Prostate gland (tissue), 2 donors: ENCODE results near the gene MED27. TPM values are rescaled to one million over a fixed set of nuclear protein-coding genes. Genes with fewer than 3 reads are reported as not detected.

Experiments used
- DNase-seq: peaks from one replicate; pipeline ENCODE4 v3.0.0-alpha.2; 2019; ENCODE audit warnings: low spot score
- H3K27ac ChIP-seq, 2 donors: fragments of 200-600 bp; sonication (generic); 2 replicates each; pipeline ENCODE4 v1.5.1; 2017 to 2019
- H3K27me3 ChIP-seq: fragments of 200-600 bp; sonication (generic); replicated peaks from 2 replicates; pipeline ENCODE4 v1.5.1; 2019; ENCODE audit not compliant: insufficient read depth
- H3K36me3 ChIP-seq, 2 donors: fragments of 200-600 bp; sonication (generic); 1 replicate in 1 of 2; 2 replicates in 1 of 2; pipeline versions ENCODE4 v1.5.1 to v1.8.1; 2017 to 2019
- H3K4me1 ChIP-seq: fragments of 200-600 bp; sonication (generic); replicated peaks from 2 replicates; pipeline ENCODE4 v1.5.1; 2019
- H3K4me3 ChIP-seq, 2 donors: fragments of 200-600 bp; sonication (generic); 2 replicates each; pipeline ENCODE4 v1.5.1; 2017 to 2019
- H3K9me3 ChIP-seq: fragments of 200-600 bp; sonication (generic); 2 replicates; pipeline ENCODE4 v1.5.1; 2017
- POLR2A ChIP-seq: fragments of 450-650 bp; IDR thresholded peaks from one replicate; pipeline ENCODE4 v1.6.1; 2016; ENCODE audit warnings: antibody characterized with exemption, mild to moderate bottlenecking
- POLR2AphosphoS5 ChIP-seq: sonication (generic); formaldehyde crosslinking; IDR thresholded peaks from one replicate; pipeline ENCODE4 v1.6.1; 2017; ENCODE audit warnings: antibody characterized with exemption
- WGBS: methylation state at CpG from one replicate; pipeline ENCODE4 v1.1.5; 2018; 5-methylcytosine and 5-hydroxymethylcytosine counted together
- intact Hi-C: fragments of 100-400 bp; cut with DNase I; formaldehyde crosslinking; loops from one replicate; pipeline ENCODE4 v1.14.2; 2022
- total RNA-seq, 2 donors: library from RNA; depleted of rRNA; stranded (reverse); fragments of >200 nt; gene quantifications; one replicate each; pipeline ENCODE4 v1.1.0, GENCODE V29; 2016
- TF ChIP-seq, protein P1 (sequence below), 4 experiments: fragments of 200-600 bp in 2 of 4; fragments of 450-650 bp in 2 of 4; sonication (generic) in 2 of 4; IDR thresholded peaks; 1 replicate in 3 of 4; 2 replicates in 1 of 4; pipeline ENCODE4 v1.5.1; 2016 to 2019; ENCODE audit warnings: antibody characterized with exemption in 4 of 4, mild to moderate bottlenecking in 2 of 4, moderate library complexity in 2 of 4

The MED27 gene
- total RNA-seq, 2 donors from 2014 or later, result 17.4 to 22.7 TPM

GRCh38 chr9:131843989-131844744 is 235.5 kb downstream of the MED27 start:
- Histone ChIP-seq H3K36me3 (no peaks in the 10 kb centered on the region), H3K4me3 (no peak overlapping the region), H3K9me3 (no peaks in the 10 kb centered on the region), H3K27me3 (no peaks in the 10 kb centered on the region), H3K27ac (no peak overlapping the region), H3K4me1 (no peaks in the 10 kb centered on the region)
- 90% methylated on average over 33 of the region's 33 CpGs for WGBS
- no peak for DNase-seq
- intact Hi-C loops, result no loop called here
- TF ChIP-seq, protein P1, sequence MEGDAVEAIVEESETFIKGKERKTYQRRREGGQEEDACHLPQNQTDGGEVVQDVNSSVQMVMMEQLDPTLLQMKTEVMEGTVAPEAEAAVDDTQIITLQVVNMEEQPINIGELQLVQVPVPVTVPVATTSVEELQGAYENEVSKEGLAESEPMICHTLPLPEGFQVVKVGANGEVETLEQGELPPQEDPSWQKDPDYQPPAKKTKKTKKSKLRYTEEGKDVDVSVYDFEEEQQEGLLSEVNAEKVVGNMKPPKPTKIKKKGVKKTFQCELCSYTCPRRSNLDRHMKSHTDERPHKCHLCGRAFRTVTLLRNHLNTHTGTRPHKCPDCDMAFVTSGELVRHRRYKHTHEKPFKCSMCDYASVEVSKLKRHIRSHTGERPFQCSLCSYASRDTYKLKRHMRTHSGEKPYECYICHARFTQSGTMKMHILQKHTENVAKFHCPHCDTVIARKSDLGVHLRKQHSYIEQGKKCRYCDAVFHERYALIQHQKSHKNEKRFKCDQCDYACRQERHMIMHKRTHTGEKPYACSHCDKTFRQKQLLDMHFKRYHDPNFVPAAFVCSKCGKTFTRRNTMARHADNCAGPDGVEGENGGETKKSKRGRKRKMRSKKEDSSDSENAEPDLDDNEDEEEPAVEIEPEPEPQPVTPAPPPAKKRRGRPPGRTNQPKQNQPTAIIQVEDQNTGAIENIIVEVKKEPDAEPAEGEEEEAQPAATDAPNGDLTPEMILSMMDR (IDR thresholded peaks at IDR 0.05), result no peak
- TF ChIP-seq POLR2AphosphoS5, result no peak
- TF ChIP-seq POLR2A, result no peak

DNA sequence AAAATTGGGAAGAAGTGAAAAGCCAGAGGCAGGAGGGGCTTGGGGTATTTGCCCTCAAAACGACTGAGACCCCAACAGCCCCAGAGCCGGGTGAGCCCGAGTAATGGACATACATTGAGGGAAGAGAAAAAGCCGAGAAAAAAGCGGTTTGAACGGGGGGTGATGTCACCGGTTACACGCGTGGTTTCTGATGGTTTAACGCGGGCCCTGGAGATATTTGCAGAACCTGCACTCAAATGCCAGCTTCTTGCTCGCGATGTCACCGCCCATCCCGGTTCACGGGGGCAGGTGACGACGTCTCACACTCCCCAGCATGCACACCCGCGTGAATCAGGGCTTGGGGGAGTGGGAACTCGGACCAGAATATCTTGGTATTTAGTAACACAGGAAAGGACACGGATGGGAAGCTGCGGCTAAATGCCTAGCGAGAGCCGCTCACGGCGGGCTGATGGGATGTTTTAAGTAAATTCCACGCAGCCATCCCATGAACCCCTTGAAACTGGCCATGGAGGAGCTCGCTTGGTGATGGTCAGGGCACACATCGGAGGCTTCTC is 237.8 kb downstream of the MED27 start:
- intact Hi-C loops, result no loop called here
- H3K27ac ChIP-seq, result no peak overlapping the region
- no peaks in the 10 kb centered on the region for H3K36me3 ChIP-seq
- no peaks in the 10 kb centered on the region for H3K4me1 ChIP-seq
- no peak for DNase-seq
- no peaks in the 10 kb centered on the region for H3K27me3 ChIP-seq
- no peak overlapping the region for H3K4me3 ChIP-seq
- no peaks in the 10 kb centered on the region for H3K9me3 ChIP-seq
- TF ChIP-seq POLR2A (no peak), POLR2AphosphoS5 (no peak)
- TF ChIP-seq, protein P1 (IDR thresholded peaks at IDR 0.05), result no peak
- 63% methylated on average over 30 of the region's 30 CpGs for WGBS

DNA sequence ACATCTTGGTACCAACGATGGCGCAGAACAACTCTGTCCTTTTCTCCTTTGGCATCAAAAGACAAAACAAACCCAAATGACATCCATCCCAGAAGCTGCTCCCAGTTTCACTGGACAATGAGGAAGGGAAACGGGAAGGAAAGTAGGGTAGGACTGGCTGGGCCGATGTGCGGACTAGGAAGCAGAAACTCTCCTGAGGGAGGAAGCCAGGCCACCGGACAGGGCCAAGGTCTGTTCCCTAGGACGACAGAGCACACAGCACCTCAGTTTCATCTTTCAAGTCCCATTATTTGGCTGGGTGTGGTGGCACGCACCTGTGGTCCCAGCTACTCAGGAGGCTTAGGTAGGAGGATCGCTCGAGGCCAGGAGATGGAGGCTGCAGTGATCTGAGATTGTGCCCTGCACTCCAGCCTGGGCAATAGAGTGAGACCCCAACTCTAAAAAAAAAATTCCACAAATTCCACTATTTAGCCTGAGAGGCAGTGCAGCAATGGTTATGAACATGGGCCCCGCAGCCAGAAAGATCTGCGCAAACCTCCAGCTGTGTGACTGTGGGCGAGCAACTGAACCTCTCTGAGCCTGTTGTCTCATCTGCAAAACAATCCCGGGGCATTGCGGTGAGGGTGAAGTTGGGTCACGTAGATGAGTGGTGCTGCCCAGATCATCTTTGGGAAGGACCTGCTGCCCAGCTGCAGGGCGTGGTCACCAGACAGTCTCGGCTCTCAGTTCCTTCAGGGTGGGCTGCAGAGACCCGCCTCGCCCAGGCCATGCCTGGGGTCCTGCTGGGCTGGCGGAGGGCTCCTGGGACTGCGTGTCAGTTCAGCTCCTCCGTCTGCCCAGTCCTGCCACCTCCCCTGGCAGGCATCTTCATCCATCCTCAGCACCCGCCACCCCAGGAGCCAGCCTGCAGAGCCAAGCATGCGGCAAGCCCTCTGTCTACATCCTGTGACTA is 238.6 kb downstream of the MED27 start:
- WGBS, result 85% methylated on average over 24 of the region's 25 CpGs
- no peaks in the 10 kb centered on the region for H3K4me1 ChIP-seq
- no peak for DNase-seq
- H3K36me3 ChIP-seq, result no peaks in the 10 kb centered on the region
- H3K27me3 ChIP-seq, result no peaks in the 10 kb centered on the region
- TF ChIP-seq POLR2AphosphoS5, result no peak
- TF ChIP-seq POLR2A, result no peak
- TF ChIP-seq, protein P1 (IDR thresholded peaks at IDR 0.05), result no peak
- H3K27ac ChIP-seq, result no peak overlapping the region
- no peaks in the 10 kb centered on the region for H3K9me3 ChIP-seq
- H3K4me3 ChIP-seq, result no peak overlapping the region
- intact Hi-C loops, result no loop called here

GRCh38 chr9:131840220-131840619 is 239.4 kb downstream of the MED27 start:
- no peak for DNase-seq
- H3K36me3 ChIP-seq, result no peaks in the 10 kb centered on the region
- H3K27me3 ChIP-seq, result no peaks in the 10 kb centered on the region
- H3K9me3 ChIP-seq, result no peaks in the 10 kb centered on the region
- intact Hi-C loops, result no loop called here
- H3K27ac ChIP-seq, result no peak overlapping the region
- TF ChIP-seq, protein P1 (IDR thresholded peaks at IDR 0.05), result no peak
- TF ChIP-seq POLR2A, result no peak
- TF ChIP-seq POLR2AphosphoS5, result no peak
- H3K4me3 ChIP-seq, result no peak overlapping the region
- WGBS, result 94% methylated on average over 8 of the region's 8 CpGs
- no peaks in the 10 kb centered on the region for H3K4me1 ChIP-seq
